HEK293 (cell line): ENCODE data around the gene DIP2C.

ENCODE experiments used
- CTCF ChIA-PET: fragments of 350-600 bp; formaldehyde crosslinking; extraction: SDS; loops from one replicate; lab custom pipeline; 2021; ENCODE audit warnings: antibody characterized with exemption; lab: Yijun Ruan, JAX
- POLR2A ChIA-PET: fragments of 300-600 bp; formaldehyde crosslinking; extraction: SDS; loops from one replicate; lab custom pipeline; 2020; ENCODE audit warnings: antibody characterized with exemption, inconsistent platforms; lab: Yijun Ruan, JAX
- H3K27ac ChIP-seq: fragments of 200-500 bp; sonication (Bioruptor generic); 2 replicates; pipeline ENCODE4 v1.5.1; 2014; ENCODE audit warnings: low read depth, low read length, control low read depth, inconsistent platforms; ENCODE audit errors: extremely low read depth
- H3K36me3 ChIP-seq, 2 experiments: fragments of 200-500 bp in 1 of 2; sonication (Bioruptor generic) in 1 of 2; 1 replicate in 1 of 2; 2 replicates in 1 of 2; pipeline ENCODE4 v1.5.1; 2014 to 2017; ENCODE audit warnings: inconsistent platforms in 2 of 2, low read length in 2 of 2; ENCODE audit not compliant: control insufficient read depth in 2 of 2, insufficient read depth in 1 of 2
- H3K4me1 ChIP-seq: fragments of 200-500 bp; sonication (Bioruptor generic); 2 replicates; pipeline ENCODE4 v1.5.1; 2014; ENCODE audit warnings: mild to moderate bottlenecking, low read length, inconsistent platforms; ENCODE audit not compliant: control insufficient read depth, insufficient read depth
- H3K4me3 ChIP-seq: 2 replicates; pipeline ENCODE4 v1.5.1; 2011; ENCODE audit warnings: low read depth, mild to moderate bottlenecking, control low read depth, low read length, moderate library complexity
- H3K9me3 ChIP-seq: fragments of 200-500 bp; sonication (Bioruptor generic); 2 replicates; pipeline ENCODE4 v1.5.1; 2014; ENCODE audit warnings: low read depth, low read length, inconsistent platforms; ENCODE audit not compliant: control insufficient read depth, insufficient read depth
- INSM2 ChIP-seq: fragments of 450-650 bp; formaldehyde crosslinking; IDR thresholded peaks from 2 replicates; pipeline ENCODE4 v1.5.1; 2016; ENCODE audit warnings: missing biosample characterization, missing genetic modification characterization
- KLF10 ChIP-seq: fragments of 450-650 bp; IDR thresholded peaks from 2 replicates; pipeline ENCODE4 v1.5.1; 2018; ENCODE audit warnings: missing biosample characterization, mild to moderate bottlenecking, missing genetic modification characterization
- MYNN ChIP-seq: fragments of 450-650 bp; formaldehyde crosslinking; IDR thresholded peaks from 2 replicates; pipeline ENCODE4 v1.5.1; 2016; ENCODE audit warnings: missing biosample characterization, missing genetic modification characterization, borderline replicate concordance
- YY1 ChIP-seq: fragments of 450-650 bp; formaldehyde crosslinking; IDR thresholded peaks from 2 replicates; pipeline ENCODE4 v1.5.1; 2018; ENCODE audit warnings: missing biosample characterization, missing genetic modification characterization
- ZBTB21 ChIP-seq: fragments of 450-650 bp; formaldehyde crosslinking; IDR thresholded peaks from 2 replicates; pipeline ENCODE4 v1.5.1; 2017; ENCODE audit warnings: missing biosample characterization, missing genetic modification characterization
- ZBTB7A ChIP-seq: fragments of 450-650 bp; formaldehyde crosslinking; IDR thresholded peaks from 2 replicates; pipeline ENCODE4 v1.5.1; 2016; ENCODE audit warnings: low read depth, missing biosample characterization, missing genetic modification characterization
- ZNF146 ChIP-seq: fragments of 450-650 bp; formaldehyde crosslinking; IDR thresholded peaks from 2 replicates; pipeline ENCODE4 v1.5.1; 2016; ENCODE audit warnings: missing biosample characterization, missing genetic modification characterization
- ZNF18 ChIP-seq: fragments of 450-650 bp; formaldehyde crosslinking; IDR thresholded peaks from 2 replicates; pipeline ENCODE4 v1.5.1; 2016; ENCODE audit warnings: missing biosample characterization, missing genetic modification characterization
- ZNF184 ChIP-seq: fragments of 450-650 bp; IDR thresholded peaks from 2 replicates; pipeline ENCODE4 v1.5.1; 2018; ENCODE audit warnings: missing biosample characterization, mild to moderate bottlenecking, missing genetic modification characterization
- ZNF211 ChIP-seq: fragments of 450-650 bp; formaldehyde crosslinking; IDR thresholded peaks from 2 replicates; pipeline ENCODE4 v1.5.1; 2016; ENCODE audit warnings: low read depth, missing biosample characterization, missing genetic modification characterization
- ZNF302 ChIP-seq: fragments of 450-650 bp; formaldehyde crosslinking; IDR thresholded peaks from 2 replicates; pipeline ENCODE4 v1.5.1; 2016; ENCODE audit warnings: missing biosample characterization, missing genetic modification characterization, low read depth
- ZNF449 ChIP-seq: fragments of 450-650 bp; formaldehyde crosslinking; IDR thresholded peaks from 2 replicates; pipeline ENCODE4 v1.5.1; 2017; ENCODE audit warnings: missing biosample characterization, mild to moderate bottlenecking, missing genetic modification characterization, moderate library complexity
- ZNF48 ChIP-seq: fragments of 450-650 bp; formaldehyde crosslinking; IDR thresholded peaks from 2 replicates; pipeline ENCODE4 v1.5.1; 2016; ENCODE audit warnings: missing biosample characterization, missing genetic modification characterization
- ZNF610 ChIP-seq: fragments of 450-650 bp; formaldehyde crosslinking; IDR thresholded peaks from 2 replicates; pipeline ENCODE4 v1.5.1; 2016; ENCODE audit warnings: missing biosample characterization, missing genetic modification characterization, borderline replicate concordance
- ZNF658 ChIP-seq: fragments of 450-650 bp; formaldehyde crosslinking; IDR thresholded peaks from 2 replicates; pipeline ENCODE4; 2016; ENCODE audit warnings: missing biosample characterization, missing genetic modification characterization
- TF ChIP-seq, protein P1 (sequence below): fragments of 450-650 bp; formaldehyde crosslinking; IDR thresholded peaks from 2 replicates; pipeline ENCODE4 v1.5.1; 2017; ENCODE audit warnings: missing biosample characterization, missing genetic modification characterization
- TF ChIP-seq, protein P2 (sequence below): fragments of 450-650 bp; formaldehyde crosslinking; IDR thresholded peaks from 2 replicates; pipeline ENCODE4 v1.5.1; 2016; ENCODE audit warnings: missing biosample characterization, missing genetic modification characterization
- TF ChIP-seq, protein P3 (sequence below): fragments of 450-650 bp; formaldehyde crosslinking; IDR thresholded peaks from 2 replicates; pipeline ENCODE4 v1.5.1; 2016; ENCODE audit warnings: missing biosample characterization, missing genetic modification characterization
- TF ChIP-seq, protein P4 (sequence below): sonication (generic); formaldehyde crosslinking; IDR thresholded peaks from 2 replicates; pipeline ENCODE4 v1.8.1; 2022; ENCODE audit warnings: mild to moderate bottlenecking, moderate library complexity, missing genetic modification reagents

Gene DIP2C

DNA sequence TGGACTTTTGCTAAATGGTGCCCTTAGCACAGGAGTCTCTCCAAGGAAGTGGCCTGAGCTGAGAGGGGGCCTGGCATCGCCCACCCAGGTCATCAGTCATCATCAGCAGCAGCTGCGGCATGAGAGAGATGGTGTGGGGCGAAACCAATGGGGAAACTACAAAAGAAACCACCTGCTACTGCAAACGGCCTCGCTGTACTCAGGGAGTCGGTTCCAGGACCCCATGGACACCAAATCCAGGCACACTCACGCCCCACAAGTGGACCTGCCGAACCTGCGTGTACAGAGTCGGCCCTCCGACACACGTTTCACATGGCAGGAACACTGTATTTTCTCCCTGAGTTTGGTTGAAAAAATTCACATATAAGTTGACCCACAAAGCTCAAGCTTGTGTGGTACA lies 37.8 kb downstream of the DIP2C start:
- Histone ChIP-seq H3K4me3 (no peak overlapping the region), H3K36me3 (no peaks in the 10 kb centered on the region; a peak in 1 of 3 replicates), H3K4me1 (peaks cover 9% of the 10 kb centered on the region), H3K9me3 (no peaks in the 10 kb centered on the region), H3K27ac (no peak overlapping the region)
- TF ChIP-seq, protein P1, sequence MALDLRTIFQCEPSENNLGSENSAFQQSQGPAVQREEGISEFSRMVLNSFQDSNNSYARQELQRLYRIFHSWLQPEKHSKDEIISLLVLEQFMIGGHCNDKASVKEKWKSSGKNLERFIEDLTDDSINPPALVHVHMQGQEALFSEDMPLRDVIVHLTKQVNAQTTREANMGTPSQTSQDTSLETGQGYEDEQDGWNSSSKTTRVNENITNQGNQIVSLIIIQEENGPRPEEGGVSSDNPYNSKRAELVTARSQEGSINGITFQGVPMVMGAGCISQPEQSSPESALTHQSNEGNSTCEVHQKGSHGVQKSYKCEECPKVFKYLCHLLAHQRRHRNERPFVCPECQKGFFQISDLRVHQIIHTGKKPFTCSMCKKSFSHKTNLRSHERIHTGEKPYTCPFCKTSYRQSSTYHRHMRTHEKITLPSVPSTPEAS (tag by site-specific recombination) = no peak
- no peak for TF ChIP-seq YY1 (tag by site-specific recombination)
- POLR2A ChIA-PET = no interaction called here
- CTCF ChIA-PET = interaction anchor here (0.9 to 1.2 kb wide), 2 partner anchors 9 to 133 kb away, joined by 3 to 4 read pairs; no protein-coding TSS in a partner anchor

DNA sequence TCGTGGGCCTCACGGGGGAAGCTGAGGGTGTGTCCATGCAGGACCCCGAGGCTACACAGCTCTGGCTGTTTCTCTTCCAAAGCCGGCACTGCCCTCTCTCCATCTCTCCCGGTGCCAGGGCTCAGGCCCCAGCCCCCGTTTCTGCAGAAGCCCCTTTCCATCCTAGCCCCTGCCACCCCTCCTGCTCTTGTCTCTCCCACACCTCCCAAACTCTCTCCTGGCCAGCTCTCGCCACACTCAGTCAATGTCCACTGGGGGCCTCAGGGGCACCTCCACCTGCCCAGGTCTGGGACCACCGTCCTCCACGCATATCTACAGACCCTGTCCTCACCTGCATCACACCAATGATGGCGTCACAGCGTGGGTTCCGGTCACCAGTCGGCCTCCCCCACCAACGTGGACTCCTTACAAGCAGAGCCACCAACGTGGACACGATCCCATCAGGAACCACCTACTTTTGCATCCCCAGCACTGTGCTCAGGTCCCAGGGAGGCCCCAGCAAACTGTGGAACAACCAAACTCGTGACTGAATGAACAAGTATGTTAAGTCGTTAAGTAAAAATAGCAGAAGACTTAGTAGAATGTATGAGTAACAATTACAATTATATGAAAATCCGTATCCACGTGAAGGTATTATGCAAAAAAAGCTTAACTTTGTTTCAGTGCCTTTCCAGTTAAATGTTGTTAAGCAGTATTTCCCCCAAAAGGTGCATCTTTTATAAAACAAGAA lies 38.4 kb downstream of the DIP2C start:
- CTCF ChIA-PET = interaction anchor here (0.9 to 1.2 kb wide), 2 partner anchors 10 to 134 kb away, joined by 3 to 4 read pairs; no protein-coding TSS in a partner anchor

More for the DNA sequence above, 38.4 kb downstream of the DIP2C start:
- H3K36me3 ChIP-seq = no peaks in the 10 kb centered on the region; a peak in 1 of 3 replicates
- POLR2A ChIA-PET = no interaction called here
- H3K9me3 ChIP-seq = no peaks in the 10 kb centered on the region
- no peak for TF ChIP-seq ZNF449
- TF ChIP-seq ZNF610 (tag by site-specific recombination) = no peak
- no peak for TF ChIP-seq ZNF184 (tag by site-specific recombination)
- TF ChIP-seq ZNF48 (tag by site-specific recombination) = no peak
- no peak for TF ChIP-seq ZNF211 (tag by site-specific recombination)
- TF ChIP-seq ZBTB21 (tag by site-specific recombination) = no peak
- TF ChIP-seq, protein P2, sequence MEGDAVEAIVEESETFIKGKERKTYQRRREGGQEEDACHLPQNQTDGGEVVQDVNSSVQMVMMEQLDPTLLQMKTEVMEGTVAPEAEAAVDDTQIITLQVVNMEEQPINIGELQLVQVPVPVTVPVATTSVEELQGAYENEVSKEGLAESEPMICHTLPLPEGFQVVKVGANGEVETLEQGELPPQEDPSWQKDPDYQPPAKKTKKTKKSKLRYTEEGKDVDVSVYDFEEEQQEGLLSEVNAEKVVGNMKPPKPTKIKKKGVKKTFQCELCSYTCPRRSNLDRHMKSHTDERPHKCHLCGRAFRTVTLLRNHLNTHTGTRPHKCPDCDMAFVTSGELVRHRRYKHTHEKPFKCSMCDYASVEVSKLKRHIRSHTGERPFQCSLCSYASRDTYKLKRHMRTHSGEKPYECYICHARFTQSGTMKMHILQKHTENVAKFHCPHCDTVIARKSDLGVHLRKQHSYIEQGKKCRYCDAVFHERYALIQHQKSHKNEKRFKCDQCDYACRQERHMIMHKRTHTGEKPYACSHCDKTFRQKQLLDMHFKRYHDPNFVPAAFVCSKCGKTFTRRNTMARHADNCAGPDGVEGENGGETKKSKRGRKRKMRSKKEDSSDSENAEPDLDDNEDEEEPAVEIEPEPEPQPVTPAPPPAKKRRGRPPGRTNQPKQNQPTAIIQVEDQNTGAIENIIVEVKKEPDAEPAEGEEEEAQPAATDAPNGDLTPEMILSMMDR (tag by site-specific recombination) = no peak
- TF ChIP-seq MYNN (tag by site-specific recombination) = no peak
- no peak for TF ChIP-seq ZNF658 (tag by site-specific recombination)
- no peak for TF ChIP-seq ZNF302 (tag by site-specific recombination)
- no peak for TF ChIP-seq ZNF18
- TF ChIP-seq, protein P3, sequence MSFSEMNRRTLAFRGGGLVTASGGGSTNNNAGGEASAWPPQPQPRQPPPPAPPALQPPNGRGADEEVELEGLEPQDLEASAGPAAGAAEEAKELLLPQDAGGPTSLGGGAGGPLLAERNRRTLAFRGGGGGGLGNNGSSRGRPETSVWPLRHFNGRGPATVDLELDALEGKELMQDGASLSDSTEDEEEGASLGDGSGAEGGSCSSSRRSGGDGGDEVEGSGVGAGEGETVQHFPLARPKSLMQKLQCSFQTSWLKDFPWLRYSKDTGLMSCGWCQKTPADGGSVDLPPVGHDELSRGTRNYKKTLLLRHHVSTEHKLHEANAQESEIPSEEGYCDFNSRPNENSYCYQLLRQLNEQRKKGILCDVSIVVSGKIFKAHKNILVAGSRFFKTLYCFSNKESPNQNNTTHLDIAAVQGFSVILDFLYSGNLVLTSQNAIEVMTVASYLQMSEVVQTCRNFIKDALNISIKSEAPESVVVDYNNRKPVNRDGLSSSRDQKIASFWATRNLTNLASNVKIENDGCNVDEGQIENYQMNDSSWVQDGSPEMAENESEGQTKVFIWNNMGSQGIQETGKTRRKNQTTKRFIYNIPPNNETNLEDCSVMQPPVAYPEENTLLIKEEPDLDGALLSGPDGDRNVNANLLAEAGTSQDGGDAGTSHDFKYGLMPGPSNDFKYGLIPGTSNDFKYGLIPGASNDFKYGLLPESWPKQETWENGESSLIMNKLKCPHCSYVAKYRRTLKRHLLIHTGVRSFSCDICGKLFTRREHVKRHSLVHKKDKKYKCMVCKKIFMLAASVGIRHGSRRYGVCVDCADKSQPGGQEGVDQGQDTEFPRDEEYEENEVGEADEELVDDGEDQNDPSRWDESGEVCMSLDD (tag by site-specific recombination) = no peak
- no peak for TF ChIP-seq KLF10 (tag by site-specific recombination)
- TF ChIP-seq ZNF146 (tag by site-specific recombination) = no peak
- no peak for TF ChIP-seq ZBTB7A (tag by site-specific recombination)
- TF ChIP-seq INSM2 = no peak
- TF ChIP-seq, protein P4, sequence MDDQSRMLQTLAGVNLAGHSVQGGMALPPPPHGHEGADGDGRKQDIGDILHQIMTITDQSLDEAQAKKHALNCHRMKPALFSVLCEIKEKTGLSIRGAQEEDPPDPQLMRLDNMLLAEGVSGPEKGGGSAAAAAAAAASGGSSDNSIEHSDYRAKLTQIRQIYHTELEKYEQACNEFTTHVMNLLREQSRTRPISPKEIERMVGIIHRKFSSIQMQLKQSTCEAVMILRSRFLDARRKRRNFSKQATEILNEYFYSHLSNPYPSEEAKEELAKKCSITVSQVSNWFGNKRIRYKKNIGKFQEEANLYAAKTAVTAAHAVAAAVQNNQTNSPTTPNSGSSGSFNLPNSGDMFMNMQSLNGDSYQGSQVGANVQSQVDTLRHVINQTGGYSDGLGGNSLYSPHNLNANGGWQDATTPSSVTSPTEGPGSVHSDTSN (CRISPR knock-in tag) = no peak
- no peak overlapping the region for H3K27ac ChIP-seq
- no peak overlapping the region for H3K4me3 ChIP-seq
- peaks cover 9% of the 10 kb centered on the region for H3K4me1 ChIP-seq
